ENCODE data around the gene NAV2.
"Not testable (repeated sequence)": the region's sequence is repeated elsewhere in the genome, so short reads cannot be mapped to it uniquely, and the experiment has no call there.

NAV2 gene

GRCh38 chr11:20068691-20069090, 356.1 kb downstream of the NAV2 start:
- no peak for DNase-seq

- DNase-seq, result peak; percentile 24
Measured at GRCh38 chr11:20070459-20070858, 357.8 kb downstream of the NAV2 start.

DNA sequence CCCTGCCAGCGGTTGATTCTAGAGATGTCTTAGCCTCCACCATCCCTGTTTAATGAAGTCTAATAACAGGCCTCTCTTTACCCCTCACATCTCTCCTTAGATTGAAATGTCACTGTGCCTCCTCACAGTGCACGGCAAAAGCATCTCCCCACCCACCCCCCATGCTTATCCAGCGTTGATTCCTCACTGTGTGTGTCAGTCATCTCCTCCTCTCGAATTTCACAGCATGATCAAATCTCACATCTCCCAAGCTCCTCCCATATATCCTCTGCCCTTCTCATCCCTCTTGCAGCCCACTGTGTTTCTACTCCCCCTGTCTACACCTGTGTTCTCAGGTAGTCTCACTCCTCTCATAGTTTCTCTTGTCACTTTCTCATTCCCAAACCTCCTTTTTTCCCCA, 363.0 kb downstream of the NAV2 start:
- no peak for DNase-seq

GRCh38 chr11:20078846-20079245, 366.2 kb downstream of the NAV2 start:
- no peak for DNase-seq

DNA sequence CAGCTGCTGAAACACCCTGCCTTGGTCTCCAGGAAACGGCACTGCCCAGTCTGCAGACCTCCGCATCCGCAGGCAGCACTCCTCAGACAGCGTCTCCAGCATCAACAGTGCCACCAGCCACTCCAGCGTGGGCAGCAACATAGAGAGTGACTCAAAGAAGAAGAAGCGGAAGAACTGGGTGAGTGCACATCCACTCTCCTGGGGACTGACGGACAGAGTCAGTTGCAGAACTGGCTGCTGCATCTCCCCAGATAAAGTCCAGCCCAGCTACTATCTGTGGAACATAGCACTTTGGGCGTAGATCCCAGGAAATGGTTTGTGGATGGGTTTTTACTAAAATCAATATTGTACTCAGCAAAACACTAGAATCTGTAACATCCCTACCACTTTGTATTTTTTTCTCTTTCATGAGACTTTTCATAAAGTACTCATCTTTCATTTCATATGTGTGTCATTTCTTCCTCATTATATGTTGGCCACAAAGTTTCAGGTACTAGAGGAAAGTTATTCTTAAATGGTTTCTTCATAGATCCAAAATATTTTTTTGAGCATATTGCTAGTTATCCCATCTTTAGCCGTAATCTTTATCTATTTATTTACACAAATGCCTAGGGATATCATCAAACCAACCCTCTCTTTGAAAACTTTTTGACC, 367.5 kb downstream of the NAV2 start:
- no peak for DNase-seq

- DNase-seq, result no peak
Measured at GRCh38 chr11:20081336-20081735, 368.7 kb downstream of the NAV2 start.

- not testable (repeated sequence) for DNase-seq
Measured at GRCh38 chr11:20083877-20084276, 371.2 kb downstream of the NAV2 start.

DNA sequence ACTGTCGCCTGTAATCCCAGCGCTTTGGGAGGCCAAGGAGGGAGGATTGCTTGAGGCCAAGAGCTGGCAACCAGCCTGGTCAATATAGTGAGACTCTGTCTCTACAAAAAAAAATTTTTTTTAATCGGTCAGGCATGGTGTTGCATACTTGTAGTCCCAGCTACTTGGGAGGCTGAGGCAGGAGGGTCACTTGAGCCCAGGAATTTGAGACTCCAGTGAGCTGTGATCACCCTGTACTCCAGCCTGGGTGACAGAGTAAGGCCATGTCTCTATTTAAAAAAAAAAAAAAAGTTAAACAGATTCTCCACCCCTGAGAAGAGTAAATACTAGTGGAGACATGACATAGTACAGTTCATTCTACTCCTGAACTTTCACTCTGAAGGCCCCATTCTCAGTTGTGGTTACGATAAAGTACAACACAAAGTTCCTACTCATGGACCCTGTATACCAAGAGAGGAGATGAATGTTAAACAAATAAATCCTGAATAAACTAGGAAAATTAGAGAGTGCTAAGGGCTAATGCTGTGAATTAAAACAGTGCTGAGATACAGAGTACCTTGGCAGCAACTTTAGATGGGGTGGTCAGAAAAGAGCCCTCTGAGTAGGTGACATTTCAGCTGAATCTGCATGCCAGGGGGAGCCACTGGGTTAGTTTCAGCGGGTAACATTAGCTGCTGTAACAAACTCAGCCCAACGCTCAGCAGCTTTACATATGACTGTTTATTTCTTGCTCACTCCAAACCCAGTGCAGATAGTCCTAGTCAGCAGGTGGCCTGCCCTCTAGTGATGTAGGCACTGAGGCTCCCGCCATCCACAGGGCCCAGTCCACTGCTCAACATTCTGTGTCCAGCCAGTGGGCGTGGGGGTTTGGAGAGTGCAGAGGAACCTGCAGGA, 372.5 kb downstream of the NAV2 start:
- DNase-seq, result no peak

GRCh38 chr11:20085918-20086317, 373.3 kb downstream of the NAV2 start:
- DNase-seq, result no peak

DNA sequence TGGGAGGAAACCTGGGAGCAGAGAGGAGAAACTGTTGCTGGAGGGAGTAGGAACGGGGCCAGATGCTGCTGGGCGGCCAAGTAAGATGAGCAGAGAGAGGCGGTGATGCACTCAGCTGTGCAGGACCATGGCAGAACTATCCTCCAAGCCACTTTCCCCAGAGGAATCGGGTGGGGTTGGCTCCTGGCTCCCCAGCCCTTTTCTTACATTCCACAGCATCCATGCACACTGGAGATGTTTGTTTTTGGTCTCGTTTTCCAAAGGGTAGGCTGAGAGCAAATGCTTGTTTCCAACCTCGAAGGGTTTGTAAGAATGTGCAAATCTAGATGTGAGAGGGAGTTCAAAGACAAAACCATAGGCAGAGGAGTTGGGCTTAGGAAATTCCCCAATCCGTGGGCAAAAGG, 374.5 kb downstream of the NAV2 start:
- DNase-seq, result no peak

GRCh38 chr11:20088397-20089225, 376.0 kb downstream of the NAV2 start:
- no peak for DNase-seq

GRCh38 chr11:20089367-20089766, 376.7 kb downstream of the NAV2 start:
- no peak for DNase-seq

DNA sequence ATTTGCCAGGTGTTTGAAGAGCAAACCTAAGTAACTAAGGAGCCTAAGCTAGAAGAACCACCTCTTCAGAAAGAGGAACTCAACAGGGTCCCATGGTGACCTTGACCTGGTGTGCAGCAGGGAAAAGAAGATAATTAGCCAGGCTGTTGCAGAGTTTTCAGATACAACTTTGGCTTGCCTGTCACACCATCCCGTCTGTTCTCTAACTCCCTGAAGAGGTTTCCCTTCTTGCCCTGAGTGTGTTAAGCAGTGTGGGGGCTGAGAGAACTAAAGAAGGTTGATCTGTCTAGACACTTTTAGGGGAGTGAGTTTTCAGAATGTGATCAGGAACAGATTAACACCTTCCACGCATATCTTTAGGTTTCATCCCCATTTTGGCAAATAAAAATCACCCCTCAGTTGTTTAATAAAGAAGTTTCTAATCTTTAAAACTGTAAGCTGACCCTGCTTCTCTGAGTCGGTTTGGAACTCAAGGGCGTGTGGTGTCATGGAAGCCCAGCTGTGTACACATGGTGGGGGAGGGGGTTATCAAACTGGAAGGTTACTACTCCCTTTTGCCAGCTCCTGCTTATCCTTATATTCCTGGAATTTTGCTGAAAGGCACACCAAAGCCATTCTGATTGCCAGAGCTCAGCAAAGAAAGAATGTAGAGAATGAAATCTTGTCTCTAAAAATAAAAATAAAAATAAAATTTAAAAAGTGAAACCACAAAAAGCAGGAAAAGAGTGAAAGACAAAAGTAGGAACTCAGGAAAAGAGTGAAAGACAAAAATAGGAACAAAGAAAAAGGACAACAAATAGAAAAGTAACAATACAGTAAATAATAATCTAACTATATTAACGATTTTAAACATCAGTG, 377.4 kb downstream of the NAV2 start:
- no peak for DNase-seq

- peak; percentile 39 for DNase-seq
Measured at GRCh38 chr11:20090654-20091374, 378.2 kb downstream of the NAV2 start.

DNA sequence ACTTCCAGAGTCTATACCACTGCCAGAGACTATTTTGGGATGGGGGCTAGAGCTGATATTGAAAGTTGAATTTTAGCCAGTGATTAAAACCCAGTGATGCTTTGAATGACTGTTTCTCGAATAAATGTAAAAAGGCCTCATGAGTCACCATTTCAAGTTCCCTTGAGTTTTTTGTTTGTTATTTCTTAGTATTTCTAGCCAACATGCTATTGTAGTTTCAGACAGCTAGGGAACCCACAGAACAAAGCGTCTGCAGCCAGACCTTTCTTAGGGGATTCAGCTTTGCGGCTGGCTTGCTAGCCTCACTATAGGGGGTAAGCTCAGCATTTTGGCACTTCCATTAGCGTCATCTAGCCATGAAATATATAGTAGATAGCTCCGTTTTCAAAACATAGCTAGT, 381.1 kb downstream of the NAV2 start:
- no peak for DNase-seq

GRCh38 chr11:20095189-20095588, 382.6 kb downstream of the NAV2 start:
- DNase-seq, result no peak

DNA sequence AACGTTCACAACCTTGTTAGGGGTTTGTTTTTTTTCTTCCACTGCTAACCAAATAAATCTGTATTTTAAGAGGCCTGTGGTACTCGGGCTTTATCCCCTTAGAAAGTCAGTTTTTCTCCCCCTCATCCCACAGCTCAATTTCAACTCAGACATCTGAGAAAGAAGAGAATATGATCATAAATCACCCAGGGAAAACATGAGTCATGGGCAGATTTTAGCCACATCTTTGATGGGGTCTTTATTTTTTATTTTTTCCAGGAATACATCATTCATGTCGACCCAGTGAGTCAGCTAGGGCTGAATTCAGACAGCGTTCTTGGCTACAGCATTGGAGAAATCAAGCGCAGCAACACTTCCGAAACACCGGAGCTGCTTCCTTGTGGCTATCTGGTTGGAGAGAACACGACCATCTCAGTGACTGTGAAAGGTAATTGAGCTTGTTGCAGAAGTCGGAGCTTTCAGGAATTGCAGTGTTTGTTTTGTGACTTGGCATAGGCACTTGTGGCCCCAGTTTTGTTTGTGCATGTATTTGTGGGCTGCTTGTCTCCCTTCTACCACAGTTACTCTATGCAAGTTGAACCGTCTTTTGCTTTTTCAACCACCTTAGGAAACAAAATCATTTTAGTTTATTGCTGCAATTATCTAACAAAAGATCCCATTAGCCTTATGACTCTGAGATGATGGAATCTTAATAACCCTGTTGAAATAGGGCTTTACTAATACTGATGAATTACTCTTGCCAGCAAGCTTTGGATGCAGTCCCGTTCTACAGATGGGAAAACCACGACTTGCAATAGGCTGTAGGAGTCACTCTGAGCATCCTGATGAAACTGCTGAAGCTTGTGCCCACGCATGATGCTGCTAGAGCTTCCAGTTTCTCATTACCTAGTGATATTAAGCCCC, 384.9 kb downstream of the NAV2 start:
- no peak for DNase-seq

DNA sequence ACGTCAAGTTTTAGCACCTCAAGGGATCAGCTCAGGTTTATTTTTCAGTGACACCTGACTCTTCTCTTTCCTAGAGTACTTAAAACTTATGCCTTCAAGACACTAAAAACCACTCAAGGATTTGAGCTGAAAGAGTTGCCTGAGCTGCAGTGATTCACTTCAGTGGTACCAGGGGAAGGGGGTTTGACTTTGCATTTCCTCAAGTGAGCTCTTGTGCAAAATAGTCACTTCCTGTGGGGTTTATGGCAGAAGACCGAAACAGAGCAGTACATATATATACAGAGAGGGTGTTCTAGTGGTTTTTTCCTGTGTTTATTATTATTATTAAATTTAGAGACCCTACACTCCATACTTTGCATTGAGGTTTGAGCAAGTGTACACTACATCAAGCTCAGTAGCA, 386.9 kb downstream of the NAV2 start:
- DNase-seq, result no peak

DNA sequence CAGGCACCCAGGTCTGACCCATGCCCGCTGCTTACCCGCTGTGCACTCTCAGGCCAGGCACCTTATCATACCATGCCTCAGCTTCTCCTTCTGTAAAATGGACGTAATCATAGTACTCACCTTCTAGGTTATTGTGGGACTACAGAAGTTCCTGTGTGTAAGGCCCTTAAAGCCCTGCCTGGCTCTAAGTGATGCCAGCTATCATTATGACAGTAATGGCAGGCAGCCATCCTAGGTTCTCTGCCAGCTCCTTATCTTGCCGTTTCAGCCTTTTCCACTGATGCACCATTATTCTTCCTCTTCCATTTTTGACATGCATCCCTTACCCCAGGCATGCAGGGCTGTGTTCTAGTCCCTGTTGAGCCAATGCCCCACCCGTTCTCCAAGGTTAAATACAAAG, 389.8 kb downstream of the NAV2 start:
- DNase-seq, result no peak

DNA sequence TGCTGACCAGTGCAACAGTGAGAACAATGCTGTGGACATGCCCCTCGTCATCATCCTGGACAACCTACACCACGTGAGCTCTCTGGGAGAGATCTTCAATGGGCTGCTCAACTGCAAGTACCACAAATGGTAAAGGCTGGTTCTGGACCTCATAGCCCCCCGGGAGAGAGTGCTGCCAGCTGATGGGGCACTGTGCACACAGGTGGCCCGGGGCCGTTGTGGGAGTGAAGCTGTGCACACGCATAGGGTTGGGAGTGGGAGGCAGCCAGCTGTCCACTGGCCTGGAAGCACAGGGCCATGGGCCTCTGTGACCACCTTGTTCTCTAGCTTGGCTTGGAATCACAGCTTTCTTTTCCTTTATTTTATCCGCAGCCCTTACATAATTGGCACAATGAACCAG, 390.6 kb downstream of the NAV2 start:
- no peak for DNase-seq

GRCh38 chr11:20105427-20105826, 392.8 kb downstream of the NAV2 start:
- no peak for DNase-seq
